Measurements from ENCODE around the gene PITRM1. TPM values are rescaled to one million over a fixed set of nuclear protein-coding genes. Genes with fewer than 3 reads are reported as not detected.
A peak's percentile ranks its signal among the peaks of the same experiment; 100 is the strongest.

The PITRM1 gene
- total and polyA plus RNA-seq, 9 donors = 46.6 to 107 (median 73.7) TPM

DNA sequence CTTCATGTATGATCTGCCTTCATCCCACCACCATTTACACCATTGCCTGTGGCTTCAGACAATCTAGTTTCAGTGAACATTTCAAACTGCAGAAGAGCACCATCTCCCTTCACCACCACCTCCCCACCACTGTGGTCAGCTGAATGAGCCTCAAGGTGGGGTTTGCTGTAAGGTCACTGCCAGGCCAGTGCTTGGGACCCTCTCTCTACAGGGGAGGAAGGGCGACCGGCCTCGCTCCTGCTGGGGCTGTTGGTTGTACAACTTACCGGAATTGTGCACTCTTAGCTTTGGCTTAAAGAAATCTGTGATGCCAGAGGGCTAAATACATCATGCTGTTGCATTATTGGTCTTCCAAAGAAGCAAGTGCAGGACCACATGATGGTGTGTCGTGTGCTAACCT, 78.6 kb downstream of the PITRM1 start:
- 95 to 97% (median 97%) methylated on average over 5 of the region's 5 CpGs for WGBS, 3 donors

DNA sequence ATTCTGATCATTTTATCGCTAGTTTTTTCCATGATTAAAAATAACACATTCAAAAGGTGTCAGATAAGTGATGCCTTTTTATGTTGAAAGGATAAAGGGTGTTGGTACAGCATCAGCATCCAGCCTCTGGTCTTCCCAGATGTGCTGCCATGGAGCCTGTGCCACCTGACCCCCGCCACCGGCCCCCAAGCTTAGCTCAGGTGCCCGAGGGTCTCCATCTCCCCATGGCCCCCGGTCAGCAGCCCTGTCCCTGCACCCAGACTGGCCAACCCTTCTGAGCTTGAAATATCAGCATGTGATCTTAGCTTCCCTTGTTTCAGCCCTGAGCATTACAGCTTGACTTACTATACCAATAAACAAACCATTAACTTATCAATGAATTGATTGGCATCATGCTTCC, 80.7 kb downstream of the PITRM1 start:
- no peak overlapping the region for H3K4me3 ChIP-seq
- WGBS, 3 donors = 95 to 98% (median 97%) methylated on average over 5 of the region's 5 CpGs
- no peak for DNase-seq
- H3K27me3 ChIP-seq = no peaks in the 10 kb centered on the region
- H3K27ac ChIP-seq = no peak overlapping the region
- no peaks in the 10 kb centered on the region for H3K36me3 ChIP-seq
- intact Hi-C loops (cut with DNase I) = no loop called here
- no peaks in the 10 kb centered on the region for H3K9me3 ChIP-seq
- H3K4me1 ChIP-seq (ENCODE audit: insufficient read depth) = peaks cover 6% of the 10 kb centered on the region
- TF ChIP-seq EP300 (IDR thresholded peaks at IDR 0.05) (no peak), POLR2A (IDR thresholded peaks at IDR 0.05) (no peak)
- TF ChIP-seq, protein P1, sequence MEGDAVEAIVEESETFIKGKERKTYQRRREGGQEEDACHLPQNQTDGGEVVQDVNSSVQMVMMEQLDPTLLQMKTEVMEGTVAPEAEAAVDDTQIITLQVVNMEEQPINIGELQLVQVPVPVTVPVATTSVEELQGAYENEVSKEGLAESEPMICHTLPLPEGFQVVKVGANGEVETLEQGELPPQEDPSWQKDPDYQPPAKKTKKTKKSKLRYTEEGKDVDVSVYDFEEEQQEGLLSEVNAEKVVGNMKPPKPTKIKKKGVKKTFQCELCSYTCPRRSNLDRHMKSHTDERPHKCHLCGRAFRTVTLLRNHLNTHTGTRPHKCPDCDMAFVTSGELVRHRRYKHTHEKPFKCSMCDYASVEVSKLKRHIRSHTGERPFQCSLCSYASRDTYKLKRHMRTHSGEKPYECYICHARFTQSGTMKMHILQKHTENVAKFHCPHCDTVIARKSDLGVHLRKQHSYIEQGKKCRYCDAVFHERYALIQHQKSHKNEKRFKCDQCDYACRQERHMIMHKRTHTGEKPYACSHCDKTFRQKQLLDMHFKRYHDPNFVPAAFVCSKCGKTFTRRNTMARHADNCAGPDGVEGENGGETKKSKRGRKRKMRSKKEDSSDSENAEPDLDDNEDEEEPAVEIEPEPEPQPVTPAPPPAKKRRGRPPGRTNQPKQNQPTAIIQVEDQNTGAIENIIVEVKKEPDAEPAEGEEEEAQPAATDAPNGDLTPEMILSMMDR (IDR thresholded peaks at IDR 0.05) = no peak

More for the DNA sequence above, 78.6 kb downstream of the PITRM1 start:
- DNase-seq = no peak
- intact Hi-C loops (cut with DNase I) = no loop called here
- Histone ChIP-seq H3K9me3 (no peaks in the 10 kb centered on the region), H3K4me1 (ENCODE audit: insufficient read depth) (peaks cover 6% of the 10 kb centered on the region), H3K4me3 (no peak overlapping the region), H3K27ac (no peak overlapping the region), H3K36me3 (no peaks in the 10 kb centered on the region), H3K27me3 (no peaks in the 10 kb centered on the region)
- TF ChIP-seq, protein P1 (IDR thresholded peaks at IDR 0.05) = no peak
- TF ChIP-seq POLR2A (IDR thresholded peaks at IDR 0.05) = no peak
- no peak for TF ChIP-seq EP300 (IDR thresholded peaks at IDR 0.05)

DNA sequence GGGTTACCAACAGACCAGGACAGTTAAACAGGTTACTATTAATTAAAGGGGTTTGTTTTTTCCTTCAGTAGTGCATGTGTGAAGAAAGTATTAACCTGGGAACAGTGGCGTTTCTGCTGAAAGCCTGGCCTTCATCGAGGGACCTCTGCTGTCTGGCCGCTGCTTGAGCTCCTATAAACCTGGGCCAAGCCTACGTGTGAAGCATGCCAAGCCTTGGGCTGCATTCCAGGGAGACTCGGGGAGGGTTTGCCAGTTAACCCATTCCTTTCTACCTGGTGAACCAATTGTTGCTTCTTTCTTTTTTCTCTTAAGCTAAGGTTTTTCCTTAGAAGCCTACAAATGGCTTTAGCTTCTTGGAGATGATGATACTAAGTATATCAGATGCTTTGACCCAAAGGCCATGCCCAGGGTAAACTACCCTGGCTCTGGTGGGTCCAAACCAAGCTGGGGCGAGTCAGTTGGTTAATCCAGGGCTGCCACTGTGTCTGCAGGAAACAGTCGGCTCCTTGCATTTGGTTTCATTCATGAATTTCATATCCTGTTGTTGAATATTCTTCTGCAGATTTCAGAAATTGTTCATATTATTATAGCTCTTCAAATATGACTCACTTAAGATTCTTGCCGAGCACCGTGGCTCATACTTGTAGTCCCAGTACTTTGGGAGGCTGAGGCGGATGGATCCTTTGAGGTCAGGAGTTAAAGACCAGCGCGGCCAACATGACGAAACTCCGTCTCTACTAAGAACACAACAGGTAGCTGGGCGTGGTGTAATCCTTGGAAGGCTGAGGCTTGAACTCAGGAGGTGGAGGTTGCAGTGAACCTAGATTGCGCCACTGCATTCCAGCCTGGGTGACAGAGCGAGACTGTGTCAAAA, 81.4 kb downstream of the PITRM1 start:
- no peaks in the 10 kb centered on the region for H3K9me3 ChIP-seq
- H3K27me3 ChIP-seq = no peaks in the 10 kb centered on the region
- intact Hi-C loops (cut with DNase I) = no loop called here
- H3K36me3 ChIP-seq = no peaks in the 10 kb centered on the region
- DNase-seq = peak in 1 of 5 donors; percentile 53
- TF ChIP-seq POLR2A (IDR thresholded peaks at IDR 0.05) (no peak), EP300 (IDR thresholded peaks at IDR 0.05) (no peak)
- TF ChIP-seq, protein P1 (IDR thresholded peaks at IDR 0.05) = no peak
- H3K4me1 ChIP-seq (ENCODE audit: insufficient read depth) = peaks cover 6% of the 10 kb centered on the region
- 51 to 55% (median 52%) methylated on average over 17 of the region's 17 CpGs for WGBS, 3 donors
- H3K4me3 ChIP-seq = no peak overlapping the region
- H3K27ac ChIP-seq = no peak overlapping the region

DNA sequence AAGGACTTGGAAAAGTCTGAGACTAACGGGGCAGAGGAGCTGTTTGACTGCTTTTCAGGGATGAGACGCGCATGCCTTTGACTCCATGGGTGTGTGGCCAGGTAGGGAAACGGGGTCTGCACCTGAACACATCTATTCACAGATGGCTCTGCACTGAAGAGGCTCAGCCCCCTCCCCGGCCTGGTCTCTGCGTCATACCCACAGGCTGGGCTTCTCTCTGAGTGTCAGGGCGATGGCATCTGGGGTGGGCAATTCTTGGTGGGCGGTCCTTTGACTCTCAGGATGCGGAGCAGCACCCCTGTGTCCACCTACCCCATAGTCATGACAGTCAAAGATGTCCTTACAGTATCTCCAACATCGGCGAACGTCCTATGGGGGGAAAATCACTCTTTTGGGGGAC, 82.2 kb downstream of the PITRM1 start:
- Histone ChIP-seq H3K27me3 (no peaks in the 10 kb centered on the region), H3K4me1 (ENCODE audit: insufficient read depth) (peaks cover 3% of the 10 kb centered on the region), H3K27ac (no peak overlapping the region), H3K4me3 (no peak overlapping the region), H3K9me3 (no peaks in the 10 kb centered on the region), H3K36me3 (no peaks in the 10 kb centered on the region)
- intact Hi-C loops (cut with DNase I) = no loop called here
- DNase-seq = no peak
- WGBS, 3 donors = 86 to 94% (median 91%) methylated on average over 12 of the region's 12 CpGs
- TF ChIP-seq EP300 (IDR thresholded peaks at IDR 0.05) (no peak), POLR2A (IDR thresholded peaks at IDR 0.05) (no peak)
- TF ChIP-seq, protein P1 (IDR thresholded peaks at IDR 0.05) = no peak

Other genes with a start within 250 kb of the PITRM1 start
- gene PFKP, start 105.2 kb downstream of the PITRM1 start, total RNA-seq = 10 to 100 TPM; 12.4 to 43.4 (median 23.1) TPM
- 10 to 100 TPM; 19.6 to 74.9 TPM for gene PFKP, start 105.2 kb downstream of the PITRM1 start, polyA plus RNA-seq